ENCODE results near the gene VWA8. TPM values are rescaled to one million over a fixed set of nuclear protein-coding genes. Genes with fewer than 3 reads are reported as not detected.

The VWA8 gene
- total RNA-seq, 2 experiments from 2014 or later = 26.3 to 27.5 TPM

DNA sequence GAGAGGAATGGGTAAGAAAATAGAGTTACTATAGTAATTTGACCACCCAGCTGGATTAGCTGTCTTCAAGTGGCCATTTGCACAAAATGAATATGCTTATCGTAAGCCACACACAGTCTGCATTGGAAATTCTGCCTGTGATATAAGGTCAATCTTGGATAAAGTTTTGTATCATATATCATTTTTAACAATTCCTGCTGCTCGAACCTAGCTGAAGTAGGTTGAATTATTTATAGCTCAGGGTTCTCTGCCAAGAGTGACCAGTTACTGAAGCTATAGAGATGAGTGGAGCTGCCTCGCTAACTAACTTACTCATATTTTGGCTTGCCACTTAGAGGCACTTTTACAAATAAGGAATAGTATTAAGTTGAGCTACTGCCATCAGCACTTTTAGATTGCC lies 282.7 kb downstream of the VWA8 start:
- H3K27me3 Mint-ChIP-seq = no peaks in the 10 kb centered on the region
- POLR2A ChIA-PET = no interaction called here
- intact Hi-C loops (cut with micrococcal nuclease) = no loop called here

DNA sequence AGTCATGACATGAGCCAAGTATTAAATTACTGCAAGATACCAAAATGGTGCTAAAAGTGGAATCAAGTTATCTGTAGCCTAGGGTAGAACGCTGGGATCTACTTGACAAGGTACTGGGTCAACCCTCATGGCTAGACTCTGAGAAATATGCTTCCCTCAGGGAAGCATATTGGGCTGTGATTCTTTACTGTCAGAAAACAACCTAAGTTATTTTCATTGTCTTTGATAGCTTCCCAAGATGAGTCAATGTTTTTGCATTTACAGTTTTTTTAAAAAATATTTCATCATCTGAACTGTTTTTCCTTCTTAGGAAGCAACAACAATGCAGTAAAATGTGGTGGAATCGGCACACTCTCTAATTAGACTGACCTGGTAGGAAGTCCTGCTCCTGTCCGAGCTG lies 285.6 kb downstream of the VWA8 start:
- ChIA-PET CTCF (no interaction called here), POLR2A (no interaction called here)
- Mint-ChIP-seq H3K27me3 (no peaks in the 10 kb centered on the region), H3K27ac (no peak overlapping the region), H3K4me1 (ENCODE audit: low read depth) (peaks cover 8% of the 10 kb centered on the region), H3K9me3 (no peaks in the 10 kb centered on the region), H3K36me3 (ENCODE audit: low read depth) (peaks cover 8% of the 10 kb centered on the region), H3K4me3 (no peak overlapping the region)
- TF ChIP-seq, protein P1, sequence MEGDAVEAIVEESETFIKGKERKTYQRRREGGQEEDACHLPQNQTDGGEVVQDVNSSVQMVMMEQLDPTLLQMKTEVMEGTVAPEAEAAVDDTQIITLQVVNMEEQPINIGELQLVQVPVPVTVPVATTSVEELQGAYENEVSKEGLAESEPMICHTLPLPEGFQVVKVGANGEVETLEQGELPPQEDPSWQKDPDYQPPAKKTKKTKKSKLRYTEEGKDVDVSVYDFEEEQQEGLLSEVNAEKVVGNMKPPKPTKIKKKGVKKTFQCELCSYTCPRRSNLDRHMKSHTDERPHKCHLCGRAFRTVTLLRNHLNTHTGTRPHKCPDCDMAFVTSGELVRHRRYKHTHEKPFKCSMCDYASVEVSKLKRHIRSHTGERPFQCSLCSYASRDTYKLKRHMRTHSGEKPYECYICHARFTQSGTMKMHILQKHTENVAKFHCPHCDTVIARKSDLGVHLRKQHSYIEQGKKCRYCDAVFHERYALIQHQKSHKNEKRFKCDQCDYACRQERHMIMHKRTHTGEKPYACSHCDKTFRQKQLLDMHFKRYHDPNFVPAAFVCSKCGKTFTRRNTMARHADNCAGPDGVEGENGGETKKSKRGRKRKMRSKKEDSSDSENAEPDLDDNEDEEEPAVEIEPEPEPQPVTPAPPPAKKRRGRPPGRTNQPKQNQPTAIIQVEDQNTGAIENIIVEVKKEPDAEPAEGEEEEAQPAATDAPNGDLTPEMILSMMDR (IDR thresholded peaks at IDR 0.05) = no peak
- intact Hi-C loops (cut with micrococcal nuclease) = no loop called here
- DNase-seq = no peak
- no peak for ATAC-seq

More for the DNA sequence above, 282.7 kb downstream of the VWA8 start:
- no peaks in the 10 kb centered on the region for H3K9me3 Mint-ChIP-seq
- CTCF ChIA-PET = interaction anchor here (1.0 to 4.1 kb wide), 5 partner anchors 9 to 433 kb away, joined by 3 to 22 read pairs (median 4); no protein-coding TSS in a partner anchor
- H3K4me1 Mint-ChIP-seq (ENCODE audit: low read depth) = peaks cover 14% of the 10 kb centered on the region
- H3K4me3 Mint-ChIP-seq = no peak overlapping the region
- DNase-seq (no peak), ATAC-seq (no peak)
- no peak overlapping the region for H3K27ac Mint-ChIP-seq
- H3K36me3 Mint-ChIP-seq (ENCODE audit: low read depth) = peaks cover 12% of the 10 kb centered on the region
- TF ChIP-seq, protein P1 (IDR thresholded peaks at IDR 0.05) = no peak

DNA sequence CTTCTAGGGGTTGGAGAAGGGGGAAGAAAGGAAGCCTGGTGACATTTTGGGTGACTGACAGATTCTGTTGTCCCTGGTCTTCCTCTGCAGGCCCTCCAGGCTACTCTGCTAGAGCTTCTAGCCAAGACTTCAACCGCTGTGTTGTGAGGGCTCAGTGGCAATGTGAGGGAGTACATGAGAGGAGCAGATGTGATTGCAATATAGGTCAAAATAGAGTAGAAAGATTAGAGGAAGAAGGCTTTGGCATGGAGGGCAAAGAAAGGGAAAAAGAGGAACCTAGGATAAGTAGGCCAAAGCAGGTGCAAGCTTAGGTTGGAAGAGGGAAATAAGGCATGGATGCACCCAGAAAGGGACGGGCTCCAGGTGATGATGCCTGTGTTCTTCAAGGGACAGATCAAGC lies 286.7 kb downstream of the VWA8 start:
- H3K4me1 Mint-ChIP-seq (ENCODE audit: low read depth) = no peaks in the 10 kb centered on the region
- H3K27ac Mint-ChIP-seq = no peak overlapping the region
- no peak for ATAC-seq
- CTCF ChIA-PET = no interaction called here
- H3K9me3 Mint-ChIP-seq = no peaks in the 10 kb centered on the region
- no peak for DNase-seq
- peaks cover 6% of the 10 kb centered on the region for H3K36me3 Mint-ChIP-seq (ENCODE audit: low read depth)
- no peak overlapping the region for H3K4me3 Mint-ChIP-seq
- POLR2A ChIA-PET = interaction anchor here (0.6 kb wide), 1 partner anchor 534 kb away, joined by 3 read pairs; no protein-coding TSS in a partner anchor
- TF ChIP-seq, protein P1 (IDR thresholded peaks at IDR 0.05) = no peak
- H3K27me3 Mint-ChIP-seq = no peaks in the 10 kb centered on the region
- intact Hi-C loops (cut with micrococcal nuclease) = no loop called here

DNA sequence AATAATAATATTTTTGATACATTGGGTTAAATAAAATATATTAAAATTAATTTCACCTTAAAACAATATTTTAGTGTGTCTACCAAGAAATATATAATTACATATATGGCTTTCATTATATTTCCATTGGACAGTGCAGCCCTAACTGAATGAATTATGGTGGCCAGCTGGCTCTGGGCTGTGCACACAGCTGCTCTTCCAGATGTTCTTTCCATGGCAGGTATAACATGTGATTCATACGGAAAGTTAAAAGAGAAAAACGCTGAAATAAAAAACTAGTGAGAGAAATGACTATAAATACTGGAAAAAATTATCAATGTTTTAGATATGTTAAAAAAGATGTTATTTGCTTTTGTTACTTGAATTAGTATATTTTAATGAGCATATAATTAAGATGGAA lies 287.3 kb downstream of the VWA8 start:
- no peak for DNase-seq
- Mint-ChIP-seq H3K4me1 (ENCODE audit: low read depth) (no peaks in the 10 kb centered on the region), H3K9me3 (no peaks in the 10 kb centered on the region), H3K27me3 (no peaks in the 10 kb centered on the region), H3K27ac (no peak overlapping the region), H3K36me3 (ENCODE audit: low read depth) (peaks cover 6% of the 10 kb centered on the region), H3K4me3 (no peak overlapping the region)
- no peak for ATAC-seq
- CTCF ChIA-PET = no interaction called here
- POLR2A ChIA-PET = interaction anchor here (0.6 kb wide), 1 partner anchor 535 kb away, joined by 3 read pairs; no protein-coding TSS in a partner anchor
- TF ChIP-seq, protein P1 (IDR thresholded peaks at IDR 0.05) = no peak
- intact Hi-C loops (cut with micrococcal nuclease) = no loop called here

DNA sequence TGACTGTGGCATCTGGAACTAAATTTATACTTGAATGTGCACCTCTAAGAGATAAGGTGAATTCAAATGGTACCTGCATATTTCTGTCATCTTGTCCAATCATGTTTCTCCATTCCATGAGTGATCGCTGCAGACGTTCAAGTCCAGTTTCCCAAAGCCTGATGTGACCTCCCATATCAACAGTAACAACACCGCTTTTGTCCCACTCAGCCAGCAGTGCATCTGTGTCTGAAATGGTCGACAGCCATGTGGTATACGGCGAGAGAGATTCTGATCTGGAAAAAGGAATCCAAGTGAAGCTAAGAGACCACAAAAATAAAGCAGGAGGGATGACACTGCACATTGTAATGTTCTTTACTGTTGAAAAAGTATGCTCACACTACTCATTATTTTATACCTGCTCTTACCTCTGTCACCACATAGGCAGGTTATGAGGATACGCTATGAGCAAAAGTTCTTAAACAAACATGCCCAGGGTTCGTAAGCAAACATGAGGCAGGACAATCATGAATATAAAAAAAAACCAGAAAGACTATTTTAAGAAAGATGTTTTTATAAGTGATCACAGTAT lies 290.0 kb downstream of the VWA8 start:
- DNase-seq (no peak), ATAC-seq (no peak)
- no peaks in the 10 kb centered on the region for H3K9me3 Mint-ChIP-seq
- no peaks in the 10 kb centered on the region for H3K4me1 Mint-ChIP-seq (ENCODE audit: low read depth)
- CTCF ChIA-PET = no interaction called here
- H3K36me3 Mint-ChIP-seq (ENCODE audit: low read depth) = peaks cover 4% of the 10 kb centered on the region
- TF ChIP-seq, protein P1 (IDR thresholded peaks at IDR 0.05) = no peak
- intact Hi-C loops (cut with micrococcal nuclease) = no loop called here
- no peak overlapping the region for H3K27ac Mint-ChIP-seq
- POLR2A ChIA-PET = no interaction called here
- H3K4me3 Mint-ChIP-seq = no peak overlapping the region
- H3K27me3 Mint-ChIP-seq = no peaks in the 10 kb centered on the region

Data from activated CD8-positive, alpha-beta T cell treated with anti-CD3 and anti-CD28 coated beads for 36 hours (primary cell).